Measurements from ENCODE around the gene TAP2.
"Not testable (repeated sequence)": the region's sequence is repeated elsewhere in the genome, so short reads cannot be mapped to it uniquely, and the experiment has no call there.

TAP2 gene

DNA sequence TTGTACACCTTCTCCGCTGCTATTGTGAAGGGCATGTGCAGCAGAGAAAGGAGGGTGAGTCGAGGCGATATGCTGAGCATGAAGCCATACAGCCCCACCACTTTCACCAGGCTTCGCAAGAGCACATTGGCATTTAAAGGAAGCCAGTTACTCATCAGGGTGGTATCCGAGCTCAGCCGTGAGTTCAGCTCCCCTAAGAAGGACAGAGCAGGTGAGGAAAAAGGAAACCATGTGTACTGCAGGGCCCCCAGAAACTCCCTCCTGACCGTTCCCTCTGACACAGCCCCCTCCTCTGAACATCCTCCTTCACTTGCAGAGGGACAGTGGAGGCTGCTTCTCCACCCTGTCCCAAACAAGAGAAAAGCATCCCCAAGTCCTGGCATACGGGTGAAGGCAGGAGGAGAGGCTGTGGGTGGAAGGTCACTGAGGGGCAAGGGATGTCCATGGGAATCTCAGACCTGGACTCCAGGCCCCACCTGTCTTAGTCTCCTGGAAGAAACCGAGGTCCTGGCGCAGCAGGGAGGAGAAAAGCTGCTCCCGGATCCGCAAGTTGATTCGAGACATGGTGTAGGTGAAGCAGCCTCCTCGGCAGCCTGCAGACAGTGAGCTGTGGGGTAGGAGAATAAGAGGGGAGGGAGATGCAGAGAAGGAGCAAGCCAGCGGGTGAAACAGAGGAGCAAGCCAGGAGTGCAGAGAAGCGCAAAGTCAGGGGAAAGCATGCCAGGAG, 3.2 kb downstream of the TAP2 start:
- no peak for DNase-seq (ENCODE audit: low read depth in 2 of 2, low spot score in 1 of 2)

DNA sequence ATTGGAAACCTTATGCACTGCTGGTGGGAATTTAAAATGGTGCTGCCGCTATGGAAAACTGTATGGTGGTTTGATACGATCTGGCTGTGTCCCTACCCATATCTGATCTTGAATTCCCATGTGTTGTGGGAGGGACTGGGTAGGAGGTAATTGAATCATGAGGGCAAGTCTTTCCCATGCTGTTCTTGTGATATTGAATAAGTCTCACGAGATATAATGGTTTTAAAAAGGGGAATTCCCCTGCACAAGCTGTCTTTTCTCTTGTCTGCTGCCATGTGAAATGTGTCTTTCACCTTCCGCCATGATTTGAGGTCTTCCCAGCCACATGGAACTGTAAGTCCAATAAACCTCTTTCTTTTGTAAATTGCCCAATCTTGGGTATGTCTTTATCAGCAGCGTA, 4.9 kb downstream of the TAP2 start:
- no peak for DNase-seq (ENCODE audit: low read depth in 2 of 2, low spot score in 1 of 2)

DNA sequence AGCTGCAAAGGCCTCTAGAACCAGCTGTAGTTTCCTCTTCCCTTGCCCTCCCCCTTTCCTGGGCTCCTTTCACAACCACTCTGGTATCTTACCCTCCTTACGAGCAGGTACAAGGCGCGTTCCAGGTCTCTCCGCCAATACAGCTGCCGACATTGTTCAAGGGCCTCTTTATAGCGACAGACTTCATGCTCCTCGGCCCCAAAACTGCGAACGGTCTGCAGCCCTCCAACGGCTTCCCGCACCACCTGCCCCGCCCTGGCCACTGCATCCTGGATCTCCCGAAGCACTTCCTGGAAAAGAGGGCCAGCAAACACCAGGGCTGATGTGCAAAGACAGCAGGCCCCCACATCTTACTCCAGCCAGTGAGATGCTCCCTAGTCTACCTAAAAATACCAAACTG, 6.0 kb downstream of the TAP2 start:
- DNase-seq (ENCODE audit: low read depth in 2 of 2, low spot score in 1 of 2): no peak

DNA sequence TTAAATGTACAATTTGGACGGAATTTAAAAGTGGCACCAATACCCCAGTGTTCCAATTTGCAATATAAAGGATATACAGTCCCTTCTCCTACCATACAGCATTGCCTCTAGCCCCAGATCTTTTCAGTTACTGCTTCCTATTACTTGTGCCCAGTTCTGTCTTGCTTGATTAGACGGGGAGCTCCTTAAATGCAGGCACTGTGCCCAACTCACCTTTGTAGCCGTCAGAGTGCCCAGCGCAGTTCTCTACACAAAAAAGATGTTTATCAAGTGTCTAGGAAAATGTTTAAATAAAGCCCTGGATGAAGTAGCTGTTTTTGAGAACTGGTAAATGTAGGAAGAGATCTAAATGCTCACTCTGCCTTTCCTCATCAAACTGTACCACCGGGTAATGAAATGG, 7.6 kb downstream of the TAP2 start:
- no peak for DNase-seq (ENCODE audit: low read depth in 2 of 2, low spot score in 1 of 2)

DNA sequence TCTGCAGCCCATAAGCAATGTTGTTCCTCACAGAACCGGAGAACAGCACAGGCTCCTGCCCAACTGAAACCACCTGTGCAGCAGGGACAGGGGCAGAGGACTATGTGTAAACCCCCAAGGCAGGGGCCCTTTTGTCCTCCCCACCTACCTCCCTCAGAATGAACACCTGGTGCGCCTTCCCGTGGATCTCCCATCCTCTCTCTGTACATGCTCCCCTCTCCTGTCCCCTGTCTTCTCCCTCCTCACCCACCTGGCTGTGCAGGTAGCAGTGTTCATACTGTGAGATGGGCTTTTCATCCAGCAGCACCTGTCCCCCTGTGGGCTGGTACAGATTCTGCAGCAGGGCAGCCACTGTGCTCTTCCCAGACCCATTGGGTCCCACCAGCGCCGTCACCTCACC, 8.5 kb downstream of the TAP2 start:
- no peak for DNase-seq (ENCODE audit: low read depth in 2 of 2, low spot score in 1 of 2)

DNA sequence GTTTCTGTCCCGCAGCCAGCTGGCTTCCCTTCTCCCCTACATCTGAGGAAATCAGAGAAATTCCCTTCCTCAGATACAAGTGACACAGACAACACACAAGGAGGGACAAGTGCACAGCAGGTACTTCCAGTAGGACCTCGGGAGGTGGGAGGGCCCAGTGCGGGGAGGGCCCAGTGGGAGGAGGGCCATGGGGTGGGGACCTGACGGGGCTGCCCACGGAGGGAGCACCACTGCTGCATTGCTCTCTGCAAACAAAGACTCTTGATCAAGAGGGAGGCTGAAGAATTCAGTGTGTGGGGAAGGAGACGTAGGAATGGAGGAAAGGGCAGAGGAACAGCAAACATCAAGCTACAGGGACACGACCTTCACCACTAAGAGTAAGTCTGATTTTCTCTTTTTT, 9.0 kb downstream of the TAP2 start:
- DNase-seq (ENCODE audit: low read depth in 2 of 2, low spot score in 1 of 2): no peak

DNA sequence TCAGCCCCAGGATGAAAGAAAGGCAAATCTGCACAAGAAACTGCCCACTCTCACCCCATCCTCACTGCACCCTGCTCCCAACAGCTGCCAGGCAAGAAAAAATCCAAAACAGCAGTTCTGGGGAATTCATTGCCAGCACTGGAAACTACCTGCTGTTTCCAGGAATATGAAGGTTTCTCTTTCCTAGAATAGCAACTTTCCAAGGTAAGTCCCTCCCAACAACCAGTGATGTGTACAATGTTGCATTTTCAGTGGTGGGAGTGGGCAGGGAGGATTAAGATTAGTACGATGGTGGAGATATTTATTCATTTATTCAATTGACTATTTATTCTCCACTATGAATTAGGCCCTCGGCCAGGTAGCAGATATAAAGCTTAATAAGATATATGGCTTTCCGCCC, 11.5 kb downstream of the TAP2 start:
- DNase-seq (ENCODE audit: low read depth in 2 of 2, low spot score in 1 of 2): no peak

DNA sequence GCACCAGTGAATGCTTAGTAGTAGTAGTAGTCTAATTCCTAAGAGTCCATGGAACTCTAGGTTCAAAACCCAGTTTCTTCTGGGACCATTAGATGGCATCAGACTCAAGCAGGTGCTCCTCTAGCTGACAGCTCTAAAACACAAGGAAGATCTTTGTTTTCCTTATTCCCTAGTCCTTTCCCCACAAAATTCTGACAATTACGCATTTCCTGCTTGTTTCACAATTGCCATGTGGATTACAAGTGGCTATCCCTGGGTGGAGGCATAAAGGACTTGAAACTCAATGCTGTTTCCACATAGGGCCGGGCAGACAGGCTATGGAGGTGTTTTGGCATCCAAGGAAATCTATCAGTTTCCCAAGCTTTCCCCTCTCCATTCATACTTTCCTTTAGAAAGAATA, 12.6 kb downstream of the TAP2 start:
- no peak for DNase-seq (ENCODE audit: low read depth in 2 of 2, low spot score in 1 of 2)

DNA sequence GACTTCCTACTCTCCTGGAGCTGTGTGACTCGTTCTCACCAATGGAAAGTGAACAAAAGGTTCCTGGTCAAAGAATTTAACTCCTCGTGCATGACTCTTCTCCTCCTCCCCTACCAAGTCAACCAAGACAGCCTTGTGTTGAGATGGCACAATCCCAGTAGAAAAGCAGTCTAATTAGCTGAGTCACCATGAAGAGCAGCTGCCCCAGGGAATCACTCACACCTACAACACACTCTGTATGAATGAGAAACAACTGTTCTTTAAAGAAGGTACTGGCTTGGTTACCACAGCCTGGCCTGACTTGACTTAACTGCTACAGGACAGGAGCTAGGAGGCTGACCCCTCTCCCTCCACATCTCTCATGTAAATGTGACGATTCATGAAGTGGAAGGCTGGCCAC, 18.8 kb downstream of the TAP2 start:
- no peak for DNase-seq (ENCODE audit: low read depth in 2 of 2, low spot score in 1 of 2)

DNA sequence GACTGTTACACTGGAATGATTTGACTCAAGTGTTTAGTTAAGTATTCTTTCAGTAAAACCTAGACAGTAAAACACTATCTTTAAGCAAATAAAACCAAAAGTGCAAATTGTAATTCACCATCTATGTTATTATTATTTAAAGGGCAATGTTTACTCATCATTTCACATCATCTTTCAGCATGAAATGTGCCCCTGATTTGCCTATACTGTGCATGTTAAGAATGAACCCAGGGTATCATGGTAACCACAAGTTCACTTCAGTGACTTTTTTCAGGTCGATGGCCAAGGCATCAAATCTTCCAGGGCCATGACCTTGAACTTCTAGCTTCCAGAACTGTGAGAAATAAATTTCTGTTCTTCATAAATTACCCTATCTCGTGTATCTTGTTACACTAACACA, 19.7 kb downstream of the TAP2 start:
- DNase-seq (ENCODE audit: low read depth in 2 of 2, low spot score in 1 of 2): no peak

DNA sequence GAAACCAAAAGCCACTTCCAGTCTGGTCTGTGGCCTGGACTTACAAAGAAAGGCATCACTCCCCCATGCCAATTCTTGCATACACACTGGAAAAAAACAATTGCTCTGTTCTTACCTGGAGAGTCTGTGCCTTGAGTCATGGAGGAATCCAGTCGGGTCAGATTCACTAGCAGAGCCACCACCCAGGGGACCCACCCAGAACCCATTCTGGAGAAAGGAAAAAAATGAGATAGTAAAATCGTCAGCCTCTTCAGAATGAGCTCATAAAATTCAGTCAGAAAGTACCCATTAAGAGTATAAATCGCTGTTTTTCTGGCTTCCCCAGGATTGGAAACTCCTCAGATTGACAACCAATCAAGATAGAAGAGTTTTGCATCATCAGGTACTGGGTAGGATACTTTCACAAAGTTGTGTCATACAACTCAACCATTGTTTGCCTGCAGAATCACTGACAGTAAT, 21.8 kb downstream of the TAP2 start, which contains the start of gene HLA-DOB:
HLA-DOB (minus strand) TSS at position 257 of the 459 bp plus-strand sequence; CDS start at position 206, 51 bp downstream.
- DNase-seq (ENCODE audit: low read depth in 2 of 2, low spot score in 1 of 2): no peak

DNA sequence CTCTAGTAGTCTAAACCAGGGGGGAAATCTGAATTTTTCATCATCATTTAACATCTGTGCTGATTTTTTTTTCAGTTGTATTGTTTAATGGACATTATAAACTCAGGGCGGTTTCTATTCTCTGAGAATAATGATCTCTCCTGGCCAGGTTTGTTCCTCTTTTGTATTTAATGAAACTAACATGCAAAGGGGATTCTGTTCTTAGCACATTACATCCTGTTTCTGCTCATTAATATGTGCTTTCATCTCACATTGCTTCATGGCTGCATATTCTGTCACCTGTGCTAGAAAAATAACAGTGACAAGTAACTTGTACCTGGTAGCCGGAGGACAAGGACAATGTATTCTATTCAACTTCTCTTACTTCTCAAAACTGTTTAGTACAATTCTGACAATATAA, 22.5 kb downstream of the TAP2 start:
- no peak for DNase-seq (ENCODE audit: low read depth in 2 of 2, low spot score in 1 of 2)

DNA sequence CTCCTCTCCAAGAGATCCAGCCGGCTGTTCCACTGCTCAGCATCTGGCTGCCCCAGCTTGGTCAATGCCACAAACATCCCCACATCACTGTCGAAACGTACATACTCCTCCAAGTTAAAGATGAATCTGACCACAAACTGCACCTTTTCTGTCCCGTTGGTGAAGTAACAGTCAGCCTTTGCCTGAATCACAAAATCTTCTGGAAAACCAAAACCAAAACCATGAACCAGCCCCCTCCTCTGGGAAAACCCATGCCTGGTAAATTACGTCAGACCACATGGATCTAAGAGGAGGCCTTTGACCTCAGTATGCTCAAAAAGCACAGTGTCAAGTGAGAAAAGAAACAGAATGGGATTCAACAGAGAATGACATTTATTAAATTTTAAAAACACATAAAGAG, 23.4 kb downstream of the TAP2 start:
- no peak for DNase-seq (ENCODE audit: low read depth in 2 of 2, low spot score in 1 of 2)

DNA sequence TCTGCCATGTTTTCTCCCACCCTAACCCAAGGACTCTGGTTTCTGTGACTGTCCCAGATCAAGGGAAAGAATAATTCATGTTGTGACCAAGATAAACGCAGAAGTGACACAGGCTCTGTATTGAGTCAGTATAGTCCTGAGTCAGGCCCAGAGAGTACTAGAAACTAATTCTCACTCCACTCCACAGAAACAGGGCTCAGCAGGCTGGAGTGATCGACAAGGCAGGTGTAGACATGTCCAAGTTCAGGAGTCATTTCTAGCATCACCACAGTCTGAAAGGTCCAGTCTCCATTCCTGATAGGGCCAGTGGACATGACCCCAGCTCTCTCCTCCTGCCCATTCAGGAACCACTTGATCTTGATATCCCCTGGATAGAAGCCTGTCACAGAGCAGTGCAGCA, 24.4 kb downstream of the TAP2 start:
- DNase-seq (ENCODE audit: low read depth in 2 of 2, low spot score in 1 of 2): no peak

DNA sequence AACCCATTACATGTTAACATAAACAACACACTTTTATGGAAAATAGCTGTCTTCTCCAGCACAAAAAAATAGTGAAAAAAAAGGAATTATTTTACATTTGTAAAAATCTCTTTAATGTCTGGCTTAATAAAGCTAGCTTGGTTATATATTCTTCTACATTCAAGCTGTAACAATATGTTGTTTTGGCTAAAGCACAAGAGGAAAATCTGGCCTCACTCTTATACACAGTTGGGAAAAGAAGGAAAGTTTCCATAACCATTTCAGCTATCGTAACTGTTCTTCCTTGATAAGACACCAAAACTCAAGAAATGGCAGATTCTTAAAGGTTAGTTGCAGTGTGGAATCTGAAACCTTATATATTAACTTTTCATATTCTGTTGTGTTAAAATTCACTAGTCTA, 29.4 kb downstream of the TAP2 start:
- no peak for DNase-seq (ENCODE audit: low read depth in 2 of 2, low spot score in 1 of 2)

DNA sequence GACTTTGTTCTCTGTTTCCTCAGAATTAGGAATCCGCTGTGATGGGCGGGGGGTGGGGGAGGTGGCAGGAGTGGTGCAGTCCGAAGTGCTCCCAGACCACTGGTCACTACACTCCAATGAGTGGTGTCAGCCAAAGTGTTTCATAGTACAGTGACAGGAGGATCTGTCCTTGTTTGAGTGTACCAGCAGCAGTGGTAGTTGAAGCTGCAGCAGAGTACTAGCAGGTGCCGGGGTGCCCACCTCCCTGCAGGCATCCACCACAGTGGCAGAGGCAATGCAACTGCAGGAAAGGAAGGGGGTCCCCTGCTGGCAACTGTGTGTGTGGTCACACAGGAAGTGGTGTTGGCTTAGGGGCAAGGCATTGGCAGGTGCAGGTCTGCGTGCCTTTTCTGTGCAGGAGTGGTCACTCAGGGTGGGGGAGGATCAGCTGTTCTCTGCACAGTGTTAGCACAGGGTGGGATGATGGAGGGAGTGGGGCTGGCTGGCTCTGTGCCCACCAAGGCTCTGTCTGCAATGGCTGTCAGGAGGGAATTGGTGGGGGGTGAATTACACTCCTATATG, 31.4 kb downstream of the TAP2 start:
- DNase-seq (ENCODE audit: low read depth in 2 of 2, low spot score in 1 of 2): no peak

DNA sequence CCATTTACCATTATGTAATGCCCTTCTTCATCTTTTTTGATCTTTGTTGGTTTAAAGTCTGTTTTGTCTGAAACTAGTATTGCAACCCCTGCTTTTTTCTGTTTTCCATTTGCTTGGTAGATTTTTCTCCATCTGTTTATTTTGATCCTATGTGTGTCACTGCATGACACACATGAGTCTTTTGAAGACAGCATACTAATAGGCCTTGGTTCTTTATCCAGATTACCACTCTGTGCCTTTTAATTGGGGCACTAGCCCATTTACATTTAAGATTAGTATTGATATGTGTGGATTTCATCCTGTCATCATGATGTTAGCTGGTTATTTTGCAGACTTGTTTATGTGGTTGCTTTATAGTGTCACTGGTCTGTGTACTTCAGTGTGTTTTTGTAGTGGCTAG, 33.1 kb downstream of the TAP2 start:
- not testable (repeated sequence) for DNase-seq (ENCODE audit: low read depth in 2 of 2, low spot score in 1 of 2)

DNA sequence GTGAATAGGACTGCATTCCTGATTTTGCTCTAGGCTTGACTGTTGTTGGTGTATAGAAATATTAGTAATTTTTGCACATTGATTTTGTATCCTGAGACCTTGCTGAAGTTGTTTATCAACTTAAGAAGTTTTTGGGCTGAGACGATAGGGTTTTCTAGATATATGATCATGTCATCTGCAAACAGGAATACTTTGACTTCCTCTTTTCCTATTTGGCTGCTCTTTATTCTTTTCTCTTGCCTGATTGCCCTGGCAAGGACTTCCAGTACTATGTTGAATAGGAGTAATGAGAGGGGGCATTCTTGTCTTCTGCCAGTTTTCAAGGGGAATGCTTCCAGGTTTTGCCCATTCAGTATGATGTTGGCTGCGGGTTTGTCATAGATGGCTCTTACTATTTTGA, 35.1 kb downstream of the TAP2 start:
- DNase-seq (ENCODE audit: low read depth in 2 of 2, low spot score in 1 of 2): no peak

DNA sequence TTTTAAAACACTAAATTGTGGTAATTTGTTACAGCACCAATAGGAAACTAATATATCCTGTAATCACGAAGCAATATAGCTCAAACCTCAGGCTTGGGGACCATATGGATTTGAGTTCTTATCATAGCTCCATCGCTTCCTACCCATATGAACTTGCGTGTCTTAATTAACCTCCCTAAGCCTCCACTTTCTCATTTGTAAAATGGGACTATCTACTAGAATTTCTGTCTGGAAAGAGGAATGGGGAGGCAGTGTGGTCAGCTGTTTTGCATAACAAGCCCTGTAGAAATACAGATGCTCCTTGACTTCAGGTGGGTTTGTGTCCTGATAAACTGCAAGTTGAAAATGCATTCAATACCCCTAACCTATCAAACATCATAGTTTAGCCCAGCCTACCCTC, 38.8 kb downstream of the TAP2 start:
- DNase-seq (ENCODE audit: low read depth in 2 of 2, low spot score in 1 of 2): no peak

DNA sequence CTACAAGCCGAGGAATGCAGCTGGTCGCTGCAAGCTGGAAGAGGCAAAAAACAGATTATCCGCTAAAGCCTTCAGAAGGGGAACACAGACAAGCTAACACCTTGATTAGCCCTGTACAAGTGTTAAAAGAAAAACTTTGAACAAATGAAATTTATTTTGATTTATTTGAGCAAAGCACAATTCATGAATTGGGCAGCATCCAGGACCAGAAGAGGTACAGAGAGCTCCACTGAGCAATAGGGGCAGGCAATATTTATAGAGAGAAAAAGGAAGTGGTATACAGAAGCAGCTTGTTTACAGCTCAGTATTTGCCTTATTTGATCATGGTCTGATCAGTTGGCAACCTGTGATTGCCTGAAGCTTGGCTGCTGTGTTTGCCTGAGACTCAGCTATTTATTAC, 39.4 kb downstream of the TAP2 start:
- no peak for DNase-seq (ENCODE audit: low read depth in 2 of 2, low spot score in 1 of 2)

DNA sequence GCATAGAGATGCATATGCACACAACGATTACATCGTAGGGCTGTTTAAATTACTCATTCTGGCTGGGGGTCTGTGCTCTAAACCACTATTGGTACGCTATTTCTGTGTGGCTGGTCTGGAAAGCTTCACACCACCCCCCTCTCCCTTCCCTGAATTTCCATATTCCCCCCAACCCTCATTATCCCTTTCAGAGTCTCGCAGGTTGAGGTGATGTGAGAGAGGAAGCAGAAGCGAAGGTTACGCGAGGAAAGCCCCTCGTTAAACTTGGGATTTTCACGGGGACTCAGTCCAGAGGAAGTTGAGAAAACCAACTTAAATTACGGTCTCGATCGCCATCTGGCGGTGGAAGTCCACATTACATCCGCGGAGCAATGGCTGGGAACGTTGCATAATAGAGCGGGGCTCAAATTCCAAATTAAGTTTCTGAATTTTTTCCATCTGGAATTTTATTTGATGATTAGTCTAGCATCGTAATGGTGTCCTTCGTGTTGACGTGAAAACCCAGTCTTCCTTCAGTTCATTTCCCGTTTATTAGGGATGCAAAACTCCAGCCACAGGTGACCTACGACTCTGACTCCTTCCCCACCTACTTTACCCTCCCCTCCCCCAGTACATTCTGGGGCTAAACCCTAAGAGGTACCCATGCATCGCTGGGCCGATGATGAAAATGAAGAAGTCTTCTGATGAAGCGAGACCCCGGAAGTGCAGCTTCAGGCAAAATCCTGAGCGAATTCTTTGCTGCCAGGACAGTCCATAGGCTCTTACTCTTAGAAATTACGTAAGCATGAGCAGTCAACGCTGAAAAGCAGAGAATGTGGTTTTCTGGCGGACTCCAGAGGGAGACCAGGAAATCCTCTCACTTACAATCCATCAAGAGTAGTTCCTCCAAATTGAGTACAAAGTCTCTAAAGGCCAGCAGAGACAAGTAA, 41.4 kb downstream of the TAP2 start:
- peak; percentile 59 to 79 for DNase-seq (ENCODE audit: low read depth in 2 of 2, low spot score in 1 of 2)

DNA sequence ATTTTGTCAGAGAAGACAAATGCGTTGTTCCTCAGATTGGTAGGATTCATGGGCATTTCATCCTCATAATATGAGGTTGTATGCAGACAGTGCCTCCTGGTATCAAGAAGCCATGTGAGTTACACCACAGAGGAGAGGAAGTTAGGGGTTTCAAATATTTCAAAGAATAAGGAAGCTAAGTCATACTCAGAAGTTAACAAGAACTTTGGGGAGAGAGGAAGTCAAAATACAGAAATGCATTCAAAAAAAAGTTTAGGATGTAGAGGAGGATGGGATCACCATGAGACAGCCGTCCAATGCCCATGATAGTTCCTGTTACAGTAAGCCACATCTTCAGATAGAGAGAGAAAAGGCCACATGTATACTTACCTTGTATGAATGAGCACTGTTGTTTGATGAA, 44.0 kb downstream of the TAP2 start:
- DNase-seq (ENCODE audit: low read depth in 2 of 2, low spot score in 1 of 2): no peak
